GM12878 (cell line): Measurements from ENCODE around the gene GTSE1. TPM values are rescaled to one million over a fixed set of nuclear protein-coding genes. Genes with fewer than 3 reads are reported as not detected.

Experiments
- ATAC-seq: fragments of 200-7000 bp; cut with Tn5 transposase; 3 replicates; pipeline ENCODE4 v1.9.1; 2020; ENCODE audit warnings: mild to moderate bottlenecking, moderate library complexity
- BruUV-seq: library from RNA; stranded (reverse); fragments of 400-500 nt; replicated peaks from 2 replicates; lab custom pipeline; 2021; lab: Mats Ljungman, UMichigan
- CTCF ChIA-PET: fragments of 300-600 bp; sonication (Branson Sonifier 250); formaldehyde crosslinking; extraction: SDS; loops from one replicate; lab custom pipeline; 2021; ENCODE audit warnings: inconsistent platforms; lab: Yijun Ruan, JAX
- POLR2A ChIA-PET: fragments of 350-600 bp; formaldehyde crosslinking; extraction: SDS; loops from one replicate; lab custom pipeline; 2021; ENCODE audit warnings: inconsistent platforms; lab: Charles Lee
- RAD21 ChIA-PET: fragments of 300-600 bp; sonication (Branson Sonifier 250); formaldehyde crosslinking; loops from one replicate; lab custom pipeline; 2023; ENCODE audit warnings: antibody characterized with exemption; ENCODE audit not compliant: unreplicated experiment; lab: Charles Lee
- SMC1A ChIA-PET: fragments of 300-600 bp; sonication (Branson Sonifier 250); formaldehyde crosslinking; loops from one replicate; lab custom pipeline; 2023; ENCODE audit not compliant: unreplicated experiment, uncharacterized antibody; lab: Charles Lee
- DNase-seq: peaks from one replicate; pipeline ENCODE4 v3.0.0-alpha.2; 2011; ENCODE audit warnings: low read depth, low spot score
- FAIRE-seq: peaks from 3 replicates; lab custom pipeline; 2011; peaks lifted over from hg19 to GRCh38; lab: Jason Lieb, UNC
- H2AFZ ChIP-seq: 2 replicates; pipeline ENCODE4 v1.6.0; 2011; ENCODE audit warnings: low read depth, low read length, control low read depth; ENCODE audit not compliant: control insufficient read depth
- H3K27ac ChIP-seq: 2 replicates; pipeline ENCODE4 v1.5.1; 2011; ENCODE audit warnings: control low read depth; ENCODE audit not compliant: control insufficient read depth, insufficient read depth
- H3K27me3 ChIP-seq, 2 experiments: replicated peaks in 1 of 2; 2 replicates each; pipeline versions ENCODE4 v1.6.0 to v1.6.1; 2011; ENCODE audit warnings: low read length in 1 of 2; ENCODE audit not compliant: control insufficient read depth in 2 of 2, insufficient read depth in 2 of 2
- H3K36me3 ChIP-seq, 2 experiments: 2 replicates each; pipeline ENCODE4 v1.5.1; 2011; ENCODE audit warnings: low read length in 1 of 2; ENCODE audit not compliant: control insufficient read depth in 2 of 2, insufficient read depth in 2 of 2
- H3K4me1 ChIP-seq: 2 replicates; pipeline ENCODE4 v1.6.1; 2011; ENCODE audit warnings: mild to moderate bottlenecking, low read length, moderate library complexity, mixed read lengths; ENCODE audit not compliant: control insufficient read depth, insufficient read depth
- H3K4me2 ChIP-seq: 2 replicates; pipeline ENCODE4 v1.6.0; 2011; ENCODE audit warnings: control low read depth; ENCODE audit not compliant: control insufficient read depth, insufficient read depth
- H3K4me3 ChIP-seq: fragments of 200-600 bp; sonication (generic); 2 replicates; pipeline ENCODE4 v1.5.1; 2016
- H3K79me2 ChIP-seq: 2 replicates; pipeline ENCODE4 v1.6.0; 2011; ENCODE audit warnings: low read length; ENCODE audit not compliant: control insufficient read depth, insufficient read depth
- H3K9ac ChIP-seq: 2 replicates; pipeline ENCODE4 v1.8.0; 2011; ENCODE audit warnings: low read length, control low read depth, mixed read lengths; ENCODE audit not compliant: control insufficient read depth, insufficient read depth
- H3K9me3 ChIP-seq: replicated peaks from 3 replicates; pipeline ENCODE4 v1.5.1; 2011; ENCODE audit warnings: mild to moderate bottlenecking, low read length; ENCODE audit not compliant: control insufficient read depth, insufficient read depth
- H4K20me1 ChIP-seq: 2 replicates; pipeline ENCODE4 v1.6.0; 2011; ENCODE audit not compliant: control insufficient read depth, insufficient read depth
- ASH2L ChIP-seq: fragments of 300-600, 200-600 bp; sonication (generic); IDR thresholded peaks from 2 replicates; pipeline ENCODE4 v1.6.1; 2017; ENCODE audit warnings: low read depth, mild to moderate bottlenecking, borderline replicate concordance
- CEBPZ ChIP-seq: fragments of 150-350 bp; IDR thresholded peaks from 2 replicates; pipeline ENCODE4 v1.6.1; 2016; ENCODE audit warnings: low read depth, low read length
- CREB1 ChIP-seq: IDR thresholded peaks from 2 replicates; pipeline ENCODE4 v1.6.1; 2012; ENCODE audit warnings: low read depth, mild to moderate bottlenecking, inconsistent platforms
- KAT2A ChIP-seq: conservative IDR thresholded peaks from 2 replicates; pipeline ENCODE4 v1.6.1; 2011; ENCODE audit warnings: low read depth, low read length; ENCODE audit not compliant: control insufficient read depth
- KDM1A ChIP-seq: fragments of 200-600 bp; sonication (generic); IDR thresholded peaks from 2 replicates; pipeline ENCODE4 v1.6.1; 2016; ENCODE audit warnings: borderline replicate concordance
- NFIC ChIP-seq: IDR thresholded peaks from 2 replicates; pipeline ENCODE4 v1.6.1; 2012; ENCODE audit warnings: low read depth, mild to moderate bottlenecking, inconsistent platforms, low read length, moderate library complexity
- PAX8 ChIP-seq: fragments of 450-650 bp; IDR thresholded peaks from 2 replicates; pipeline ENCODE4 v1.6.1; 2017; ENCODE audit warnings: mild to moderate bottlenecking, moderate library complexity
- RAD51 ChIP-seq: fragments of 450-650 bp; IDR thresholded peaks from 2 replicates; pipeline ENCODE4 v1.6.1; 2016; ENCODE audit warnings: moderate library complexity, mild to moderate bottlenecking, inconsistent platforms
- REST ChIP-seq: IDR thresholded peaks from 2 replicates; pipeline ENCODE4 v1.6.1; 2012; ENCODE audit warnings: mild to moderate bottlenecking, low read depth, low read length
- SIX5 ChIP-seq: IDR thresholded peaks from 2 replicates; pipeline ENCODE4 v1.6.1; 2011; ENCODE audit warnings: mild to moderate bottlenecking, low read depth, low read length, moderate library complexity; ENCODE audit not compliant: severe bottlenecking
- SREBF1 ChIP-seq: IDR thresholded peaks from 2 replicates; pipeline ENCODE4 v1.6.1; 2012; ENCODE audit warnings: mild to moderate bottlenecking, low read length
- WRNIP1 ChIP-seq: IDR thresholded peaks from 2 replicates; pipeline ENCODE4 v1.6.1; 2011; ENCODE audit warnings: low read depth, low read length, improper control_type of control experiment, borderline replicate concordance
- YY1 ChIP-seq: IDR thresholded peaks from 2 replicates; pipeline ENCODE4 v1.6.1; 2011; ENCODE audit warnings: low read depth, mild to moderate bottlenecking, low read length
- ZNF217 ChIP-seq: fragments of 450-650 bp; IDR thresholded peaks from 2 replicates; pipeline ENCODE4 v1.6.1; 2017; ENCODE audit warnings: antibody characterized with exemption, mild to moderate bottlenecking
- WGBS: methylation state at CpG from one replicate; pipeline ENCODE4 v1.1.6; 2016; ENCODE audit warnings: low lambda C conversion rate; ENCODE audit not compliant: insufficient replicate concordance, insufficient coverage; ENCODE audit errors: missing lambda C conversion rate; 5-methylcytosine and 5-hydroxymethylcytosine counted together
- in situ Hi-C: fragments of 300-500 bp; cut with MboI; formaldehyde crosslinking; loops from 9 replicates; pipeline ENCODE4 v1.14.3; 2018; ENCODE audit warnings: mixed read lengths
- intact Hi-C: fragments of 100-400 bp; cut with micrococcal nuclease; formaldehyde crosslinking; loops from one replicate; pipeline ENCODE4 v1.14.2; 2022; ENCODE audit not compliant: unreplicated experiment
- polyA plus RNA-seq, 11 experiments: library from polyadenylated mRNA; depleted of rRNA in 4 of 11; unstranded in 6 of 11; stranded (reverse) in 5 of 11; fragments of >200 nt; fragmentation: Nextera tagmentation in 4 of 11; fragmentation: Illumina TruSeq in 1 of 11; extraction: Ambion mirVana in 4 of 11; extraction: Trizol in 1 of 11; gene quantifications; 1 replicate in 1 of 11; 2 replicates in 10 of 11; pipeline versions ENCODE4 v1.2.1 to v1.2.3, GENCODE V29; 2011 to 2016; ENCODE audit warnings: inconsistent platforms in 2 of 11, missing spikeins in 2 of 11, low read depth in 1 of 11
- total RNA-seq, 4 experiments: library from RNA; depleted of rRNA in 3 of 4; stranded (reverse); fragments of >200 nt in 3 of 4; fragmentation: Illumina TruSeq in 1 of 4; extraction: Trizol in 1 of 4; gene quantifications; 2 replicates each; pipeline versions ENCODE4 v1.2.1 to v1.2.3, GENCODE V29; 2013 to 2021
- TF ChIP-seq, protein P1 (sequence below): IDR thresholded peaks from 2 replicates; pipeline ENCODE4 v1.6.1; 2011; ENCODE audit warnings: low read depth, mild to moderate bottlenecking, low read length, moderate library complexity, borderline replicate concordance; ENCODE audit errors: extremely low read depth
- TF ChIP-seq, protein P2 (sequence below): IDR thresholded peaks from 2 replicates; pipeline ENCODE4 v1.6.1; 2012; ENCODE audit warnings: low read depth, low read length, improper control_type of control experiment

The GTSE1 gene
- total and polyA plus RNA-seq, 10 of the 15 experiments (the other 5 are each of a cell fraction or from before 2014, with no cell fraction given): 6.6 to 46.2 (median 32.3) TPM

DNA sequence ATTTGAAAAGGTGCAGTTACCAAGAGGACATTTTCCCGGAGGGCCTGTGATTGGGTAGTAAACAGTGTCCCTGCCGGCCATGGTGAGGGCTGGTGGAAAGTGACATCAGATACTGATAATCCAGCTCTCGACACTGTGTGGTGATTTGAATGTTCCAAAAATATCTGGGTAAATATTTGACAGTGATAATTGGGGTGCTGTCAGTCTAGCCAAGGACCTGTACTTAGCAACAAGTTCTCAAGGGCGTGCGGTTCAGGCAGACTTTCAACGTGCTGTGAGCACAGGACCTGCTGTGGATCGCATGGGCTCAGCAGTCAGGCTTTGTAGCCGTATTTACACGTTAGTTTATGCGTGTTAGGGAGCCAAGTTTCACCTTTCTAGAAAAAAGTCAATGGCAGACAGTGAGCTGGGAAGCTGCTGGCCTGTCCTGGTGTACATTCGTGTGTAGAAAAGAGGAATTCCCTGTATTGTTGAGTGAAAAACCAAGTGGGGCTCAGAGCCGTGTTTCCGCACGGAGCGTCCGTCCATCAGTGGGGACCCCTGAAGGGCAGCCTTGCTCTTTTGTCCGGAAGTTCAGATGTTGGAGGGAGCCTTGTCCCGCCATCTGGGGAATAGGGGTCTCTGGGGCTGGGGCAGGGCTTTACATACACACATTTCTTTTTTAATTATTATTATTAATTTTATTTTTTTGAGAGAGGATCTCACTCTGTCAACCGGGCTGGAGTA is 50.2 kb downstream of the GTSE1 start (continued):
- no peak for TF ChIP-seq SREBF1
- TF ChIP-seq ZNF217: no peak
- TF ChIP-seq PAX8: no peak
- TF ChIP-seq, protein P1, sequence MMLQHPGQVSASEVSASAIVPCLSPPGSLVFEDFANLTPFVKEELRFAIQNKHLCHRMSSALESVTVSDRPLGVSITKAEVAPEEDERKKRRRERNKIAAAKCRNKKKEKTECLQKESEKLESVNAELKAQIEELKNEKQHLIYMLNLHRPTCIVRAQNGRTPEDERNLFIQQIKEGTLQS: no peak
- TF ChIP-seq, protein P2, sequence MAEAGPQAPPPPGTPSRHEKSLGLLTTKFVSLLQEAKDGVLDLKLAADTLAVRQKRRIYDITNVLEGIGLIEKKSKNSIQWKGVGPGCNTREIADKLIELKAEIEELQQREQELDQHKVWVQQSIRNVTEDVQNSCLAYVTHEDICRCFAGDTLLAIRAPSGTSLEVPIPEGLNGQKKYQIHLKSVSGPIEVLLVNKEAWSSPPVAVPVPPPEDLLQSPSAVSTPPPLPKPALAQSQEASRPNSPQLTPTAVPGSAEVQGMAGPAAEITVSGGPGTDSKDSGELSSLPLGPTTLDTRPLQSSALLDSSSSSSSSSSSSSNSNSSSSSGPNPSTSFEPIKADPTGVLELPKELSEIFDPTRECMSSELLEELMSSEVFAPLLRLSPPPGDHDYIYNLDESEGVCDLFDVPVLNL: no peak
- no peak for TF ChIP-seq SIX5

GRCh38 chr22:46347646-46348045 is 51.0 kb downstream of the GTSE1 start:
- no peak for FAIRE-seq
- no peak for TF ChIP-seq KAT2A
- no peak for TF ChIP-seq ASH2L
- no peak for TF ChIP-seq NFIC
- TF ChIP-seq REST: no peak
- no peak for TF ChIP-seq CREB1
- no peak for TF ChIP-seq RAD51
- TF ChIP-seq KDM1A: no peak
- no peak for TF ChIP-seq CEBPZ
- TF ChIP-seq WRNIP1: no peak
- TF ChIP-seq YY1: no peak

More at GRCh38 chr22:46347646-46348045, 51.0 kb downstream of the GTSE1 start:
- Histone ChIP-seq H3K36me3 (peaks cover 27 to 40% of the 10 kb centered on the region in 2 experiments), H3K27me3 (no peaks in the 10 kb centered on the region), H3K4me3 (no peak overlapping the region), H3K27ac (no peak overlapping the region), H3K9me3 (no peaks in the 10 kb centered on the region), H3K4me2 (no peak overlapping the region), H3K9ac (no peak overlapping the region), H3K79me2 (no peaks in the 10 kb centered on the region), H3K4me1 (no peaks in the 10 kb centered on the region), H2AFZ (no peak overlapping the region), H4K20me1 (no peaks in the 10 kb centered on the region)
- ChIA-PET CTCF (no interaction called here), RAD21 (no interaction called here), POLR2A (no interaction called here), SMC1A (no interaction called here)
- DNase-seq: no peak
- intact Hi-C loops: no loop called here
- over 99% methylated on average over 12 of the region's 12 CpGs for WGBS
- BruUV-seq: no TSS peak
- ATAC-seq: no peak
- in situ Hi-C loops: no loop called here
